DMS 273 (cell line): ENCODE results near the gene GLDN.
"Not testable (repeated sequence)": the region's sequence is repeated elsewhere in the genome, so short reads cannot be mapped to it uniquely, and the experiment has no call there.

ENCODE experiments used
- DNase-seq: peaks from one replicate; lab custom pipeline; 2025; ENCODE audit not compliant: unreplicated experiment; lab: John Stamatoyannopoulos, UW

GLDN gene

GRCh38 chr15:51443282-51443914 lies 101.9 kb downstream of the GLDN start:
- no peak for DNase-seq

- DNase-seq, result no peak
Measured at GRCh38 chr15:51444112-51444511, 102.7 kb downstream of the GLDN start.

GRCh38 chr15:51444807-51445206 lies 103.4 kb downstream of the GLDN start:
- no peak for DNase-seq

- DNase-seq, result not testable (repeated sequence)
Measured at GRCh38 chr15:51446029-51446744, 104.7 kb downstream of the GLDN start.

- DNase-seq, result no peak
Measured at GRCh38 chr15:51447855-51448621, 106.6 kb downstream of the GLDN start.

- no peak for DNase-seq
Measured at GRCh38 chr15:51448622-51449399, 107.4 kb downstream of the GLDN start.

- DNase-seq, result no peak
Measured at GRCh38 chr15:51450001-51450400, 108.5 kb downstream of the GLDN start.
